Upper lobe of right lung (tissue), 1 donor: ENCODE measurements around the gene RASSF7. TPM values are rescaled to one million over a fixed set of nuclear protein-coding genes. Genes with fewer than 3 reads are reported as not detected.

Experiments
- ATAC-seq: fragments of 200-7000 bp; cut with Tn5 transposase; one replicate; pipeline ENCODE4 v1.9.1; 2020; ENCODE audit warnings: mild to moderate bottlenecking, moderate library complexity
- DNase-seq: peaks from one replicate; pipeline ENCODE4 v3.0.0-alpha.2; 2020
- H3K27ac ChIP-seq: fragments of 200-600 bp; one replicate; pipeline ENCODE4 v1.8.0; 2022
- H3K27me3 ChIP-seq: fragments of 200-600 bp; one replicate; pipeline ENCODE4 v1.8.0; 2022; ENCODE audit warnings: mild to moderate bottlenecking
- H3K36me3 ChIP-seq: fragments of 200-600 bp; one replicate; pipeline ENCODE4 v1.8.0; 2022
- H3K4me1 ChIP-seq: fragments of 200-600 bp; one replicate; pipeline ENCODE4 v1.8.0; 2022
- H3K4me3 ChIP-seq: fragments of 200-600 bp; one replicate; pipeline ENCODE4 v1.8.0; 2022; ENCODE audit warnings: mild to moderate bottlenecking
- H3K9me3 ChIP-seq: fragments of 200-600 bp; one replicate; pipeline ENCODE4 v1.8.0; 2022
- CTCF ChIP-seq: fragments of 200-600 bp; IDR thresholded peaks from one replicate; pipeline ENCODE4 v1.8.0; 2022; ENCODE audit warnings: antibody characterized with exemption
- intact Hi-C: fragments of 100-400 bp; cut with DNase I; formaldehyde crosslinking; loops from one replicate; pipeline ENCODE4 v1.11.0; 2022
- total RNA-seq: library from RNA; stranded (reverse); fragmentation: NEBNext Ultra II Directional; extraction: Animal tissue kit (Norgen Biotek cat#: 25700); gene quantifications from one replicate; pipeline ENCODE4 v1.2.1, GENCODE V29; 2021
- donor health status: DM: no; HTN: yes; CAD: no; lungs with severe emphysema.

Gene RASSF7
- total RNA-seq, 1 donor from 2014 or later = 76.7 TPM

DNA sequence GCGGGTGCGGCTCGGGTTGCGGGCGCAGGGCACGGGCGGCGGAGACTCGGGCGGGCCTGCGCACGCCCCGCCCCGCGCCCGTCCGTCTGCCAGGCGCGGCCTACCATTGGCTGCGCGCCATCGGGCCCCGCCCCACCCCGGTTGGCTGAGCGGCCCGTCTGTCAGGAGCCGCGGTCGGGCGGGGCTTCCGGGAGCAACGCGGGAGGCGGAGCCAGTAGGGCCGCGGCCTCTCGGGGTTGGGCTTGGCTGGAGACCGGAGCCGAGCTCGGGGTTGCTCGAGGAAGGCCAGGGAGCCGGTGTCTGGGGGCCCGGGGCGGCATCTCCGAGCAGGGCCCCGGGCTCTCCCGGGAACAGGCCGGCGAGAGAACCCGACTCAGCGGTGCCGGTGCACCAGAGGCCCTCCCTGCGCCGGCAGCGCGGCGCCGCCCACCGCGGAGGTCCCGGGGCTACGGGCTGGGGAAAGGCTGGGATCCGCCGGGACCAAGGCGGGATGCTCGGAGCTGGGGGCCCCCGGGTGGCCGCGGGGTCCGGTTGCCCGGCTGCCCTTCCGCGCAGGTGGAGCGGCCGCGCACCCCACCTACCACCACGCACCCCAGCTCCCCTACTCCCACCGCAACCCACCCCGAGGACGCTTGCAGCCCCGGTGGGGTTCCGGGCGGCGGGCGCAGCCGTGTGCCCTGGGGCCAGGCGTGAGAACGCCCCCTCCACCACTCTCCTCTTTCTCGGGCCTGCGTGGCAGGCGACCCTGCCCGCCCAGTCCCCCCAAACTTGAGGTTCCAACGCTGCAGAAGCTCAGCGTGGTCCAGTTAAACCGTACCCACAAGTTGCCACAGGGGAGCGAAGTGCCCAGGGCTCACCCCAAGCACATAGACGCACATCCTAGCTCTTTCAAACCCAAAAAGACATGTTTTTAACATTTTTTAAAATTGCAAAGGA, 25.0 kb upstream of the RASSF7 start, which contains the start of gene HRAS:
TSS of gene HRAS (minus strand) at position 58 of the 936 bp plus-strand sequence.
- TF ChIP-seq CTCF = no peak
- H3K4me3 ChIP-seq = peak within 1 kb of the TSS; percentile 92
- no peaks in the 10 kb centered on the region for H3K27me3 ChIP-seq
- H3K9me3 ChIP-seq = no peaks in the 10 kb centered on the region
- peak within 1 kb of the TSS; percentile 84 for H3K27ac ChIP-seq
- DNase-seq = peak; percentile 97
- H3K4me1 ChIP-seq = peaks cover 31% of the 10 kb centered on the region
- intact Hi-C loops = no loop called here
- peak; percentile 90 for ATAC-seq
- peaks cover 27% of the 10 kb centered on the region for H3K36me3 ChIP-seq

DNA sequence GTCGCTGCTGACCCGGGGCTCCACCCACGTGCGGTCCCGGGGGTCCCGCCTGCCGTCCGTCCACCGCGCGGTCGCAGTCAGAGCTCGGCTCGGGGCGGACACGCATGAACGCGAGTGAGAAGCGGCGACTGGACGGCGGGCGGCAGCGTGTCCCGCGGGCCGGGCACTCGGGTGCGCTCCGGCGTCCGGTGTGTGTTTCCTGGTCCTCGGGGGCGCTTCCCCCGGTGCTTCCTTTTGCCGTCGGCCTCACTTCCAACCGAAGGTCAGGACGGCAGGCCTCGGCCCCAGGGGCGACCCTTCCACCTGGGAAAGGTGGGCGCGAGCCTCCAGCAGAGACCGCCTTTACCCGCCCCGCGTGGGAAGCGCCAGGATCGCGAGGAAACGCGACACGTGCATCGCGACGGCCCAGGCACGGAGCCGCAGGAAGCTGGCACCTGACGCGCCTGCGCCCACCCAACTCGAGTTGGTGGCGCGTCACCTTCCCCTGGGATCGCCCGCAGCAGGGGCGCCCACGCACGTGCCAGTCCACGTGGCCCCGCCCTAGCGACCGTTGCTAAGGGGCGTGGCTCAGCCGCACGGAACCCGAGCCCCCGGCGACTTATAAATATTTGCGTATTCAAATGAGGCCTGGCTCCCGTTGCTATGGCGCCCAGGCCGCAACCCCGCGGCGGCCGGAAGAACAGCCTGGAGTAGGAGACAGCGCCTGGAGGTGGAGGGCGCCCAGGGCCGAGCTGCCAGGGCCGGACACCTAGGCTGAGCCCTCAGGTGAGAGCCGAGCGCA, 23.7 kb upstream of the RASSF7 start, which contains the start of gene LRRC56:
TSS of gene LRRC56 (plus strand) at position 687 of the 781 bp plus-strand sequence. CDS start 3,158 bp downstream, outside the sequence.
- ATAC-seq (peak; percentile 60), DNase-seq (peak; percentile 94)
- intact Hi-C loops = no loop called here
- H3K9me3 ChIP-seq = no peaks in the 10 kb centered on the region
- peaks cover 17% of the 10 kb centered on the region for H3K36me3 ChIP-seq
- H3K27me3 ChIP-seq = no peaks in the 10 kb centered on the region
- no peak for TF ChIP-seq CTCF
- peaks cover 31% of the 10 kb centered on the region for H3K4me1 ChIP-seq
- H3K27ac ChIP-seq = peak within 1 kb of the TSS; percentile 84
- peak within 1 kb of the TSS; percentile 71 for H3K4me3 ChIP-seq

GRCh38 chr11:537622-538430, 22.9 kb upstream of the RASSF7 start:
- no peak for TF ChIP-seq CTCF
- intact Hi-C loops = no loop called here
- Histone ChIP-seq H3K27me3 (no peaks in the 10 kb centered on the region), H3K9me3 (no peaks in the 10 kb centered on the region), H3K27ac (peak overlapping the region; percentile 70), H3K36me3 (peaks cover 9% of the 10 kb centered on the region), H3K4me3 (peak overlapping the region; percentile 71), H3K4me1 (peaks cover 31% of the 10 kb centered on the region)
- DNase-seq (no peak), ATAC-seq (no peak)

- no peaks in the 10 kb centered on the region for H3K27me3 ChIP-seq
- DNase-seq (peak; percentile 59), ATAC-seq (no peak)
- intact Hi-C loops = no loop called here
- H3K36me3 ChIP-seq = peaks cover 2% of the 10 kb centered on the region
- no peak for TF ChIP-seq CTCF
- no peaks in the 10 kb centered on the region for H3K9me3 ChIP-seq
- peaks cover 31% of the 10 kb centered on the region for H3K4me1 ChIP-seq
- H3K27ac ChIP-seq = no peak overlapping the region
- no peak overlapping the region for H3K4me3 ChIP-seq
Measured at GRCh38 chr11:538431-539051, 22.2 kb upstream of the RASSF7 start.
